ENCODE measurements around the gene TMEM231. TPM values are rescaled to one million over a fixed set of nuclear protein-coding genes. Genes with fewer than 3 reads are reported as not detected.
"Not testable (repeated sequence)": the region's sequence is repeated elsewhere in the genome, so short reads cannot be mapped to it uniquely, and the experiment has no call there.

TMEM231 gene
- total RNA-seq, 1 donor from 2014 or later: 12.5 TPM

GRCh38 chr16:75529959-75530358 is 26.1 kb downstream of the TMEM231 start:
- no peak for DNase-seq (ENCODE audit: low read depth)
- H3K4me3 ChIP-seq (ENCODE audit: low read depth, low read length): no peak overlapping the region
- no peak for TF ChIP-seq CTCF (conservative IDR thresholded peaks at IDR 0.05; ENCODE audit: low read depth, low read length)

- no peak overlapping the region for H3K4me3 ChIP-seq (ENCODE audit: low read depth, low read length)
- TF ChIP-seq CTCF (conservative IDR thresholded peaks at IDR 0.05; ENCODE audit: low read depth, low read length): no peak
- DNase-seq (ENCODE audit: low read depth): no peak
Observed at GRCh38 chr16:75529056-75529905, 26.8 kb downstream of the TMEM231 start.

GRCh38 chr16:75527825-75528299 is 28.2 kb downstream of the TMEM231 start:
- no peak for DNase-seq (ENCODE audit: low read depth)
- TF ChIP-seq CTCF (conservative IDR thresholded peaks at IDR 0.05; ENCODE audit: low read depth, low read length): no peak
- H3K4me3 ChIP-seq (ENCODE audit: low read depth, low read length): no peak overlapping the region

GRCh38 chr16:75526032-75526790 is 29.8 kb downstream of the TMEM231 start:
- H3K4me3 ChIP-seq (ENCODE audit: low read depth, low read length): no peak overlapping the region
- no peak for DNase-seq (ENCODE audit: low read depth)
- TF ChIP-seq CTCF (conservative IDR thresholded peaks at IDR 0.05; ENCODE audit: low read depth, low read length): no peak

- DNase-seq (ENCODE audit: low read depth): no peak
- no peak for TF ChIP-seq CTCF (conservative IDR thresholded peaks at IDR 0.05; ENCODE audit: low read depth, low read length)
- H3K4me3 ChIP-seq (ENCODE audit: low read depth, low read length): no peak overlapping the region
Observed at GRCh38 chr16:75519175-75519574, 36.9 kb downstream of the TMEM231 start.

GRCh38 chr16:75516189-75516966 is 39.7 kb downstream of the TMEM231 start:
- DNase-seq (ENCODE audit: low read depth): not testable (repeated sequence)

GRCh38 chr16:75514296-75514695 is 41.8 kb downstream of the TMEM231 start:
- H3K4me3 ChIP-seq (ENCODE audit: low read depth, low read length): no peak overlapping the region
- DNase-seq (ENCODE audit: low read depth): no peak
- no peak for TF ChIP-seq CTCF (conservative IDR thresholded peaks at IDR 0.05; ENCODE audit: low read depth, low read length)

More at GRCh38 chr16:75516189-75516966, 39.7 kb downstream of the TMEM231 start:
- H3K4me3 ChIP-seq (ENCODE audit: low read depth, low read length): peak overlapping the region; percentile 89

All from epithelial cell of proximal tubule (primary cell).